ENCODE measurements around the gene VPS8.

VPS8 gene

DNA sequence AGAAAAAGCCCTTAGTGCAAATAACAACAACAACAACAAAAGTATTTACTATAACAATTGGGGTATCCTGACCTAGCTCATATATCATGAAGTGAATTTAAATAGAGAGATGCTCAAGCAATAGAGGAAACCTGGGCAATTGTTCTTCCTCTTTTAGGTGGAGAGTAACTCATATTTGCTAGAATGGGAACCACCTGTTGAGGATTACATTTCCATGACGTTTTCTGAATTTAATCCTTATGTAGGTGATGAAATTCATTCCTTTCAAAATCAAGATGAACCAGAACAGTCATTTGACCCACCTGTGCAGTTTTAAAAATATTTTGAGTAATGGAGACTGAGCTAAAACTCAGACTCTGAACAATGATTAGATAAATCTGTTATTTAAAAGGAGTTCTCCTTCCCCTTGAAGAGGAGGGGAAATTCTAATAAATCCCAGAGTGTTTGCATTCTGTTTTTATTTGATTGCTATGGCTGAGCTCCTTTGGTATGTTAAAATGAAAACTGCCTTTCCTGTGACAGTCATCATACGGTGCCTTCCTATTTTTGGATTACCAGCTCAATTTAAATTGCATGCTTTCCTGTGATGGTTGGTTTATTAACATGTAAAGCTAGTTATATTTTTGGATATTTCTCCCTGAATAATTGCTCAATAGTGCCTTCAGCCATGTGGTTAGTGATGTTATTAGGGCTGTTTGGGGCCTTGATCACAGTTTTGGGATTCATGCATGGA is 24.3 kb downstream of the VPS8 start:
- ChIA-PET POLR2A (no interaction called here), CTCF (interaction anchor here (0.7 kb wide), 1 partner anchor 110 kb away, joined by 10 read pairs; no protein-coding TSS in a partner anchor)
- TF ChIP-seq ZNF384 (IDR thresholded peaks at IDR 0.05) (no peak), NFRKB (IDR thresholded peaks at IDR 0.05) (no peak), SP1 (IDR thresholded peaks at IDR 0.05) (no peak), L3MBTL2 (conservative IDR thresholded peaks at IDR 0.05) (no peak), HDGF (IDR thresholded peaks at IDR 0.05; ENCODE audit: borderline replicate concordance) (no peak), FOXA1 (IDR thresholded peaks at IDR 0.05) (no peak), BHLHE40 (IDR thresholded peaks at IDR 0.05; ENCODE audit: borderline replicate concordance) (no peak), FOXK2 (IDR thresholded peaks at IDR 0.05) (no peak), FOXM1 (IDR thresholded peaks at IDR 0.05; ENCODE audit: borderline replicate concordance) (no peak)
- no peak for DNase-seq (ENCODE audit: extremely low spot score)

DNA sequence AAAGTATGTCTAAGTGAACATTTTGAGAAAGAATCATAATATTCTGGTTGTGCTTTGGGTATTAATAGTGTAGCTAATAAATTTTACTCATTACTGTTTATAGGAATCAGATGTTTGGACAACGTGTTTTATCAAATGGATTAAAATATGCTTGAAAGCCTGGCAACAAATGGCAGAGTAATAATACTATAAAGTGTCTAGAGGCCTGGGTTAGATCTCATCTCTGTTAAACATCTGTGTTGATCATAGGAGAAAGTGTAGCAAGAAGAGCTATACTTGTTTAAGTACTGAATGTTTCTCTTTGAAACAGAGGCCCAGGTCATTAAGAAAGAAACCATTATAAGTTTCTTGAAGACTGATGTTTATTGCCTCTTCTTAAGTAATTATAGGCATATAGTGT is 30.5 kb downstream of the VPS8 start:
- CTCF ChIA-PET = no interaction called here
- DNase-seq (ENCODE audit: extremely low spot score) = no peak
- POLR2A ChIA-PET = no interaction called here
- TF ChIP-seq L3MBTL2 (conservative IDR thresholded peaks at IDR 0.05) (no peak), ARNT (IDR thresholded peaks at IDR 0.05) (no peak), CTBP1 (IDR thresholded peaks at IDR 0.05; ENCODE audit: borderline replicate concordance) (no peak), LEF1 (IDR thresholded peaks at IDR 0.05; ENCODE audit: borderline replicate concordance) (no peak), HDGF (IDR thresholded peaks at IDR 0.05; ENCODE audit: borderline replicate concordance) (no peak), FOXA1 (IDR thresholded peaks at IDR 0.05) (no peak), ELF4 (IDR thresholded peaks at IDR 0.05) (no peak), SUZ12 (IDR thresholded peaks at IDR 0.05) (no peak), SP1 (IDR thresholded peaks at IDR 0.05) (no peak), FOXK2 (IDR thresholded peaks at IDR 0.05) (no peak), BHLHE40 (IDR thresholded peaks at IDR 0.05; ENCODE audit: borderline replicate concordance) (no peak), NFRKB (IDR thresholded peaks at IDR 0.05) (no peak), ZNF384 (IDR thresholded peaks at IDR 0.05) (no peak), FOXM1 (IDR thresholded peaks at IDR 0.05; ENCODE audit: borderline replicate concordance) (no peak), TARDBP (IDR thresholded peaks at IDR 0.05) (no peak)
- TF ChIP-seq, protein P1, sequence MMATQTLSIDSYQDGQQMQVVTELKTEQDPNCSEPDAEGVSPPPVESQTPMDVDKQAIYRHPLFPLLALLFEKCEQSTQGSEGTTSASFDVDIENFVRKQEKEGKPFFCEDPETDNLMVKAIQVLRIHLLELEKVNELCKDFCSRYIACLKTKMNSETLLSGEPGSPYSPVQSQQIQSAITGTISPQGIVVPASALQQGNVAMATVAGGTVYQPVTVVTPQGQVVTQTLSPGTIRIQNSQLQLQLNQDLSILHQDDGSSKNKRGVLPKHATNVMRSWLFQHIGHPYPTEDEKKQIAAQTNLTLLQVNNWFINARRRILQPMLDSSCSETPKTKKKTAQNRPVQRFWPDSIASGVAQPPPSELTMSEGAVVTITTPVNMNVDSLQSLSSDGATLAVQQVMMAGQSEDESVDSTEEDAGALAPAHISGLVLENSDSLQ (IDR thresholded peaks at IDR 0.05) = no peak

DNA sequence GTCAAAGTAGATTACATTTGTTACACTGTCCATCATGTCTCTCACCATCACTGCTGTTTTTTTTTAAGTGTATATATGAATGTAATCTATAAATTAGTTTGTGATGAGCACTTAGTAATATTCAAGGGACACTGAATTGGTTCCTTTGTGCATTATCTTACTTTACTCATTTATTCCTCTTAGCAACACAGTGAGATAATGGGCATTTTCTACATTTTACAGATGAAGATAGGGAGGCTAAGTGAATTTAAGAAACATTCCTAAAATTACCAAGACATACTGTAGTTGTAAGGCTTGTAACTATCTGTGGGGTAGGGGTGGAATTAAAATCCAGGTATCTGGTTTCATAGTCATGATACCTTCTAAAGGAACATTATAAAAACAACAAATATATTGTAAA is 33.9 kb downstream of the VPS8 start:
- TF ChIP-seq SP1 (IDR thresholded peaks at IDR 0.05) (no peak), BHLHE40 (IDR thresholded peaks at IDR 0.05; ENCODE audit: borderline replicate concordance) (no peak), FOXA1 (IDR thresholded peaks at IDR 0.05) (no peak), ZNF384 (IDR thresholded peaks at IDR 0.05) (no peak), CTBP1 (IDR thresholded peaks at IDR 0.05; ENCODE audit: borderline replicate concordance) (no peak), TARDBP (IDR thresholded peaks at IDR 0.05) (no peak), L3MBTL2 (conservative IDR thresholded peaks at IDR 0.05) (no peak), LEF1 (IDR thresholded peaks at IDR 0.05; ENCODE audit: borderline replicate concordance) (no peak), FOXK2 (IDR thresholded peaks at IDR 0.05) (no peak), NFRKB (IDR thresholded peaks at IDR 0.05) (no peak), HDGF (IDR thresholded peaks at IDR 0.05; ENCODE audit: borderline replicate concordance) (no peak), FOXM1 (IDR thresholded peaks at IDR 0.05; ENCODE audit: borderline replicate concordance) (no peak), ELF4 (IDR thresholded peaks at IDR 0.05) (no peak), ARNT (IDR thresholded peaks at IDR 0.05) (no peak), SUZ12 (IDR thresholded peaks at IDR 0.05) (no peak)
- TF ChIP-seq, protein P1 (IDR thresholded peaks at IDR 0.05) = no peak
- ChIA-PET CTCF (interaction anchor here (0.6 kb wide), 1 partner anchor 738 kb away, joined by 3 read pairs; no protein-coding TSS in a partner anchor), POLR2A (no interaction called here)
- no peak for DNase-seq (ENCODE audit: extremely low spot score)

DNA sequence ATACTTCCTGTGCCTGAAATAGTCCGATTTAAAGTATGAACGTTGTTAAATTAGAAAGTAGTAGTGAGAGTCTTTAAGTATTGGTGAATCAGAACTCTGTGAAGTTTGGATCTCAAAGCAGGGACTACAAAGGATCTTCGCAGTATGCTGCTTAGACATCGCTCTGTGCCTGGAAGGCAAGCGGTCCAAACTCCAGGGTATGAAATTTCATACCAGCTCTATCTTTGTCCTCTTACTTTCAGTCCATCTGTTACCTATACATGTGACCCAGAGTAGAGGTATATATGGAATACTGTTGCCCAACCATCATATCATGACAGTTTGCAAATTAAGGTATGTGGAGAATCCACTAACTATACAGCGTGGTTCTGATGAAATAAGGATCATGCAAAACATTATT is 34.5 kb downstream of the VPS8 start:
- POLR2A ChIA-PET = no interaction called here
- DNase-seq (ENCODE audit: extremely low spot score) = no peak
- CTCF ChIA-PET = no interaction called here
- TF ChIP-seq ARNT (IDR thresholded peaks at IDR 0.05) = no peak
- TF ChIP-seq FOXM1 (IDR thresholded peaks at IDR 0.05; ENCODE audit: borderline replicate concordance) = no peak
- TF ChIP-seq SUZ12 (IDR thresholded peaks at IDR 0.05) = no peak
- TF ChIP-seq NFRKB (IDR thresholded peaks at IDR 0.05) = no peak
- TF ChIP-seq ZNF384 (IDR thresholded peaks at IDR 0.05) = no peak
- no peak for TF ChIP-seq SP1 (IDR thresholded peaks at IDR 0.05)
- no peak for TF ChIP-seq LEF1 (IDR thresholded peaks at IDR 0.05; ENCODE audit: borderline replicate concordance)
- TF ChIP-seq CTBP1 (IDR thresholded peaks at IDR 0.05; ENCODE audit: borderline replicate concordance) = no peak
- no peak for TF ChIP-seq ELF4 (IDR thresholded peaks at IDR 0.05)
- no peak for TF ChIP-seq TARDBP (IDR thresholded peaks at IDR 0.05)
- no peak for TF ChIP-seq BHLHE40 (IDR thresholded peaks at IDR 0.05; ENCODE audit: borderline replicate concordance)
- no peak for TF ChIP-seq L3MBTL2 (conservative IDR thresholded peaks at IDR 0.05)

DNA sequence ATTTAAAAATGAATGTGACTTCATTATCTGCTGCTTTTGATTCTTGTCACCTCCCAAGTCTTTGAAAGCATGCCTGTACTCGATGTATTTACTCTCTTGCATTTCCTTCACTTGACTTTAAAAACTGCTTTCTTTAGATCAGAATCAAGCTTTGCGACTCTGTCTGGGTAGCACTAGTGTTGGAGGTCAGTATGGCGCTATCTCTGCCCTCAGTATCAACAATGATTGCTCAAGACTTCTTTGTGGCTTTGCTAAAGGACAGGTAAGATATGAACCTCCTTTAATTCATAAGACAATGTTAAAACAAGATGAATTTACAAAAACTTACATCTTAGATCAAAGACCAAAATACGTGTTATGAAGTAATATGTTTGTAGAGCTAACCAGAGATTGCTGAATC is 37.0 kb downstream of the VPS8 start:
- CTCF ChIA-PET = no interaction called here
- POLR2A ChIA-PET = no interaction called here
- TF ChIP-seq FOXK2 (IDR thresholded peaks at IDR 0.05) (no peak), LEF1 (IDR thresholded peaks at IDR 0.05; ENCODE audit: borderline replicate concordance) (no peak), FOXA1 (IDR thresholded peaks at IDR 0.05) (no peak), HDGF (IDR thresholded peaks at IDR 0.05; ENCODE audit: borderline replicate concordance) (no peak), BHLHE40 (IDR thresholded peaks at IDR 0.05; ENCODE audit: borderline replicate concordance) (no peak), SUZ12 (IDR thresholded peaks at IDR 0.05) (no peak), FOXM1 (IDR thresholded peaks at IDR 0.05; ENCODE audit: borderline replicate concordance) (no peak), L3MBTL2 (conservative IDR thresholded peaks at IDR 0.05) (no peak), ARNT (IDR thresholded peaks at IDR 0.05) (no peak)
- TF ChIP-seq, protein P1 (IDR thresholded peaks at IDR 0.05) = no peak
- no peak for DNase-seq (ENCODE audit: extremely low spot score)

DNA sequence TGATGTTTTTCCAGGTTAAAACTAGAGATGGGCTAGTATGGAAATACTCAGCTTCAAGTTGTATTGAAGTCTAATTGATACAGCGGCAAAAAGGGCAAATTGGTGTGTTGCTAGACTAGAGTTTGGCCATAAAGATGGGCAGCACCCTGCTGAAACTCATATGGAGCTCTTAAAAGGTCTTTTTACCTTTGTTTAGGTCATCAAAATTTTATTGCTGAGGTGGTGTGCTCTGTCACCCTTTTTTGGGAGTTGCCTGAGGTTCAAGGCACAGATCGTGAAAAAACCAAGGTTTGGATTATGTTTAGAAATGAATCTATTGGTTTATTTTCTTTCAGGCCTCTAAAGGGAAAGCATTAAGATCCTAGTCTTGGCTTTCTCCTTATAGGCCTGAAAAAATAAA is 38.2 kb downstream of the VPS8 start:
- TF ChIP-seq BHLHE40 (IDR thresholded peaks at IDR 0.05; ENCODE audit: borderline replicate concordance) (no peak), L3MBTL2 (conservative IDR thresholded peaks at IDR 0.05) (no peak), FOXK2 (IDR thresholded peaks at IDR 0.05) (no peak), FOXA1 (IDR thresholded peaks at IDR 0.05) (no peak)
- POLR2A ChIA-PET = no interaction called here
- DNase-seq (ENCODE audit: extremely low spot score) = no peak
- CTCF ChIA-PET = no interaction called here

All from HEK293T (cell line).